ENCODE results near the gene USP54. TPM values are rescaled to one million over a fixed set of nuclear protein-coding genes. Genes with fewer than 3 reads are reported as not detected.

The USP54 gene
- total and polyA plus RNA-seq, 2 of the 13 experiments (the other 11 are each of a cell fraction or from before 2014, with no cell fraction given): 18.1 to 25.0 TPM

GRCh38 chr10:73456187-73456890, 134.8 kb downstream of the USP54 start:
- in situ Hi-C loops (cut with HindIII; ENCODE audit: extremely low pct_ligation_motif_present, low pct_unique_long_range_greater_than_20kb): no loop called here
- CTCF ChIA-PET (ENCODE audit: low intra/inter-chr PET ratio, low total read pairs): no interaction called here
- no peaks in the 10 kb centered on the region for H3K9me3 ChIP-seq (ENCODE audit: low read length)
- ATAC-seq: no peak
- no peak overlapping the region for H2AFZ ChIP-seq (ENCODE audit: low read length)
- POLR2A ChIA-PET: no interaction called here
- no peak overlapping the region for H3K4me2 ChIP-seq (ENCODE audit: low read depth, low read length)
- H3K27ac ChIP-seq (ENCODE audit: extremely low read length, insufficient read depth, low read length): no peak overlapping the region
- 94% methylated on average over 2 of the region's 2 CpGs for WGBS (ENCODE audit: low lambda C conversion rate)
- no peak overlapping the region for H3K9ac ChIP-seq (ENCODE audit: insufficient read depth, low read depth, low read length)
- intact Hi-C loops (cut with micrococcal nuclease; ENCODE audit: unreplicated experiment): no loop called here
- no peak for DNase-seq (ENCODE audit: low spot score)
- H3K79me2 ChIP-seq (ENCODE audit: insufficient read depth, low read length): no peaks in the 10 kb centered on the region
- no peaks in the 10 kb centered on the region; a peak in 1 of 5 replicates for H3K36me3 ChIP-seq (replicated peaks in 1 of 2; ENCODE audit: control insufficient read depth in 1 of 2, insufficient read depth in 2 of 2, low read length in 2 of 2)
- no TSS peak for BruUV-seq (replicated peaks)
- H3K27me3 ChIP-seq (ENCODE audit: control insufficient read depth in 1 of 2, insufficient read depth in 2 of 2, low read length in 2 of 2): no peaks in the 10 kb centered on the region
- no peak for FAIRE-seq
- H3K4me1 ChIP-seq (ENCODE audit: insufficient read depth, low read length): no peaks in the 10 kb centered on the region
- no peak overlapping the region for H3K4me3 ChIP-seq (replicated peaks in 1 of 3; ENCODE audit: insufficient read depth in 1 of 3, low read depth in 2 of 3, low read length in 3 of 3)
- H4K20me1 ChIP-seq (ENCODE audit: insufficient read depth, low read length): no peaks in the 10 kb centered on the region
- no peak for TF ChIP-seq GLMP (CRISPR knock-in tag; IDR thresholded peaks at IDR 0.05; ENCODE audit: borderline replicate concordance)
- no peak for TF ChIP-seq ZNF687 (CRISPR knock-in tag; IDR thresholded peaks at IDR 0.05)
- no peak for TF ChIP-seq ZNF263 (CRISPR knock-in tag; IDR thresholded peaks at IDR 0.05)
- TF ChIP-seq PTBP1 (IDR thresholded peaks at IDR 0.05; ENCODE audit: low read depth, low read length, poor library complexity, severe bottlenecking): no peak
- no peak for TF ChIP-seq ZNF616 (CRISPR knock-in tag; IDR thresholded peaks at IDR 0.05; ENCODE audit: low read depth)
- TF ChIP-seq TAF1 (CRISPR knock-in tag; IDR thresholded peaks at IDR 0.05): no peak
- TF ChIP-seq ZNF652 (CRISPR knock-in tag; IDR thresholded peaks at IDR 0.05; ENCODE audit: borderline replicate concordance, low read depth): no peak
- no peak for TF ChIP-seq ZNF788 (CRISPR knock-in tag; IDR thresholded peaks at IDR 0.05; ENCODE audit: borderline replicate concordance)
- TF ChIP-seq ZNF639 (CRISPR knock-in tag; conservative IDR thresholded peaks at IDR 0.05): no peak
- no peak for TF ChIP-seq SRSF1 (optimal IDR thresholded peaks at IDR 0.05; ENCODE audit: low read depth, low read length)
- no peak for TF ChIP-seq MAF1 (CRISPR knock-in tag; IDR thresholded peaks at IDR 0.05; ENCODE audit: borderline replicate concordance)
- TF ChIP-seq ZNF749 (CRISPR knock-in tag; IDR thresholded peaks at IDR 0.05; ENCODE audit: borderline replicate concordance): no peak
- TF ChIP-seq CERS6 (CRISPR knock-in tag; IDR thresholded peaks at IDR 0.05): no peak
- no peak for TF ChIP-seq HNRNPH1 (optimal IDR thresholded peaks at IDR 0.05; ENCODE audit: low read depth, low read length)
- TF ChIP-seq PLSCR1 (CRISPR knock-in tag; IDR thresholded peaks at IDR 0.05; ENCODE audit: borderline replicate concordance): no peak
- no peak for TF ChIP-seq MTA3 (CRISPR knock-in tag; IDR thresholded peaks at IDR 0.05)
